Epithelial cell of proximal tubule (primary cell): ENCODE results near the gene WDR5. TPM values are rescaled to one million over a fixed set of nuclear protein-coding genes. Genes with fewer than 3 reads are reported as not detected.
"Not testable (repeated sequence)": the region's sequence is repeated elsewhere in the genome, so short reads cannot be mapped to it uniquely, and the experiment has no call there.

Source experiments
- DNase-seq: peaks from one replicate; pipeline ENCODE4 v3.0.0-alpha.2; 2011; ENCODE audit warnings: low read depth
- H3K4me3 ChIP-seq: 2 replicates; pipeline ENCODE4 v1.5.1; 2011; ENCODE audit warnings: low read depth, mild to moderate bottlenecking, low read length
- CTCF ChIP-seq: conservative IDR thresholded peaks from 2 replicates; pipeline ENCODE4 v1.5.1; 2012; ENCODE audit warnings: low read depth, mild to moderate bottlenecking, low read length
- total RNA-seq: library from RNA; depleted of rRNA; stranded (reverse); fragments of >200 nt; gene quantifications from 2 replicates; pipeline ENCODE4 v1.2.3, GENCODE V29; 2015

The WDR5 gene
- total RNA-seq, 1 donor from 2014 or later = 29.1 TPM

- DNase-seq = no peak
- TF ChIP-seq CTCF = no peak
- no peak overlapping the region for H3K4me3 ChIP-seq
Measured at GRCh38 chr9:134103391-134103998, 32.4 kb upstream of the WDR5 start.

GRCh38 chr9:134111064-134111463 is 24.8 kb upstream of the WDR5 start:
- H3K4me3 ChIP-seq = no peak overlapping the region
- DNase-seq = no peak
- no peak for TF ChIP-seq CTCF

DNA sequence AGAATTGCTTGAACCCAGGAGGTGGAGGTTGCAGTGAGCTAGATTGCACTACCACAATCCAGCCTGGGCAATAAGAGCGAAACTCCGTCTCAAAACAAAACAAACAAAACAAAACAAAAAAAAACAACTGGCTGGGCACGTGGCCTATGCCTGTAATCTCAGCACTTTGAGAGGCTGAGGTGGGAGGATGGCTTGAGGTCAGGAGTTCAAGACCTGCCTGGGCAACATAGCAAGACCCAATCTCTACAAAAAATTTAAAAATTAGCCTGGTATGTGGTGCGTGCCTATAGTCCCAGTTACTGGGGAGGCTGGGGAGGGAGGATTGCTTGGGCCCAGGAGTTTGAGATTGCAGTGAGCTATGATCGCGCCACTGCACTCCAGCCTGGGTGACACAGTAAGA is 23.3 kb upstream of the WDR5 start:
- DNase-seq = no peak
- no peak overlapping the region for H3K4me3 ChIP-seq
- TF ChIP-seq CTCF = no peak

- not testable (repeated sequence) for DNase-seq, H3K4me3 ChIP-seq
Measured at GRCh38 chr9:134118972-134119371, 16.9 kb upstream of the WDR5 start.

GRCh38 chr9:134123764-134124128 is 12.1 kb upstream of the WDR5 start:
- no peak overlapping the region for H3K4me3 ChIP-seq
- DNase-seq = no peak
- TF ChIP-seq CTCF = no peak

DNA sequence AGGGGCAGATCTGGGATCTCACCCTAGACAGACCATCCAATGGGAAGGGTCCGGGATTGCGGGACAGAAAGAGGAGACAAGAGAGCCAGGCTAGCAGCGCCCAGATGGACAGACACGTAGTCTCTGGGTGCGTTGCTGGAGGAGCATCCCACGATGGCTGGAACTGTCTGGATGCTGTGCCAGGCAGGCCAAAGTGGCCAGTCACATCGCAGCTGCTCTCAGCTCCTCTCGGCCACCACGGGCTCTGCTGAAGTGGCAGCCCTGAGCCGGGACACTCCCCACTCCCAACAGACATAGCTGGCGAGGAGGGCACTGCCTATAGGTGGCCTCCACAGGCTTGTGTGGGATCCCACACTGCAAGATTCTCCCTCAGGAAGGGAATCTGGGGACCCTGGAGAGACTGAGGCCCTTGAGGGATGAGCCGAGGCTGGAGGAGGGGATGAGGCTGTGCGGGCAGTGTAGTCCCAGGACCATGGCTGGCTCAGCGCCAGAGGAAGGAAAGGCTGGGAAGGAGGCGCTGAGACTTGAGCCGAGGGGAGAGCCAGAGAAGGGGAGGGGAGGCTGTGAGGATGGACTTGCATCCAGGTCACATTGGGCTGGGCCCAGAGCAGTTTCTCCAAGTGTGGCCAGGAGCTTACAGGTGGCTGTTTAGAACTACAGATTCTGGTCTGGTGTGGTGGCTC is 10.3 kb upstream of the WDR5 start:
- no peak overlapping the region for H3K4me3 ChIP-seq
- DNase-seq = no peak
- TF ChIP-seq CTCF = no peak

GRCh38 chr9:134126373-134126772 is 9.5 kb upstream of the WDR5 start:
- no peak for TF ChIP-seq CTCF
- DNase-seq = no peak
- no peak overlapping the region for H3K4me3 ChIP-seq
